Measurements from ENCODE around the gene TCL1A. TPM values are rescaled to one million over a fixed set of nuclear protein-coding genes. Genes with fewer than 3 reads are reported as not detected.

The TCL1A gene
- total and polyA plus RNA-seq, 10 of the 15 experiments (the other 5 are each of a cell fraction or from before 2014, with no cell fraction given), result 5.9 to 283 (median 113) TPM

DNA sequence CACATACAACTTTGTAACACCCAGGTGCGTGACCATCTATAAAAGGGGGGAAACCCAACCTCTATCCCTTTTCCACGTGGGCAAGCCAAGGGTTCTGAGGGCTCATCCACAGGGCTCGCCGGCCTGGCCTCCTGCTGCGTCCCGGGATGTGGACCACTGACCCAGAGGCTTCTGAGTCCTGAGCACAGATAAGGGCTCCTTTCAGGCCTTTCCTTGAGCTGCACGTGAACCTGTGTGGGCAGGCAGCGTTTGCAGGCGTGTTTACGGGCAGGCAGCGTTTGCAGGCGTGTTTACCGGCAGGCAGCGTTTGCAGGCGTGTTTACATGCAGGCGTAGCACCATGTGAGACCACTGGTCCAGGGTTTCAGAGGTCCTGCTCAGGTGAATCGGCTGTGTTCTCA is 3.8 kb downstream of the TCL1A start:
- intact Hi-C loops (cut with micrococcal nuclease; ENCODE audit: unreplicated experiment) (no loop called here), in situ Hi-C loops (cut with MboI) (no loop called here)
- BruUV-seq (replicated peaks), result no TSS peak

More for the DNA sequence above, 3.8 kb downstream of the TCL1A start:
- no peak overlapping the region for H3K4me3 ChIP-seq
- no peak for DNase-seq (ENCODE audit: low read depth, low spot score)
- ChIA-PET SMC1A (ENCODE audit: uncharacterized antibody, unreplicated experiment) (interaction anchor here (1.0 to 1.3 kb wide), 2 partner anchors 10 to 12 kb away, joined by 4 to 5 read pairs; no protein-coding TSS in a partner anchor), CTCF (interaction anchor here (0.6 to 1.9 kb wide), 3 partner anchors 9 to 64 kb away, joined by 3 to 6 read pairs (median 4); no protein-coding TSS in a partner anchor), RAD21 (ENCODE audit: unreplicated experiment) (no interaction called here), POLR2A (no interaction called here)
- no peaks in the 10 kb centered on the region for H3K9me3 ChIP-seq (replicated peaks; ENCODE audit: control insufficient read depth, insufficient read depth, low read length)
- no peak overlapping the region for H2AFZ ChIP-seq (ENCODE audit: control insufficient read depth, low read depth, low read length)
- no peak for FAIRE-seq
- 87% methylated on average over 17 of the region's 17 CpGs for WGBS (ENCODE audit: insufficient coverage, insufficient replicate concordance, low lambda C conversion rate, missing lambda C conversion rate)
- no peak overlapping the region for H3K27ac ChIP-seq (ENCODE audit: control insufficient read depth, insufficient read depth)
- no peak for ATAC-seq
- H3K36me3 ChIP-seq (ENCODE audit: control insufficient read depth in 2 of 2, insufficient read depth in 2 of 2, low read length in 1 of 2), result peaks cover 0 to 13% of the 10 kb centered on the region in 2 experiments; a peak in 2 of 4 replicates
- H3K9ac ChIP-seq (ENCODE audit: control insufficient read depth, insufficient read depth, low read length), result no peak overlapping the region
- no peaks in the 10 kb centered on the region for H4K20me1 ChIP-seq (ENCODE audit: control insufficient read depth, insufficient read depth)
- peaks cover 19% of the 10 kb centered on the region for H3K4me1 ChIP-seq (ENCODE audit: control insufficient read depth, insufficient read depth, low read length)
- peaks cover 25% of the 10 kb centered on the region for H3K79me2 ChIP-seq (ENCODE audit: control insufficient read depth, insufficient read depth, low read length)
- no peak for TF ChIP-seq LARP7 (IDR thresholded peaks at IDR 0.05)
- no peak for TF ChIP-seq ATF7 (IDR thresholded peaks at IDR 0.05; ENCODE audit: low read depth)
- TF ChIP-seq RBBP5 (conservative IDR thresholded peaks at IDR 0.05), result no peak
- no peak for TF ChIP-seq TCF7 (IDR thresholded peaks at IDR 0.05; ENCODE audit: borderline replicate concordance)
- TF ChIP-seq, protein P1, sequence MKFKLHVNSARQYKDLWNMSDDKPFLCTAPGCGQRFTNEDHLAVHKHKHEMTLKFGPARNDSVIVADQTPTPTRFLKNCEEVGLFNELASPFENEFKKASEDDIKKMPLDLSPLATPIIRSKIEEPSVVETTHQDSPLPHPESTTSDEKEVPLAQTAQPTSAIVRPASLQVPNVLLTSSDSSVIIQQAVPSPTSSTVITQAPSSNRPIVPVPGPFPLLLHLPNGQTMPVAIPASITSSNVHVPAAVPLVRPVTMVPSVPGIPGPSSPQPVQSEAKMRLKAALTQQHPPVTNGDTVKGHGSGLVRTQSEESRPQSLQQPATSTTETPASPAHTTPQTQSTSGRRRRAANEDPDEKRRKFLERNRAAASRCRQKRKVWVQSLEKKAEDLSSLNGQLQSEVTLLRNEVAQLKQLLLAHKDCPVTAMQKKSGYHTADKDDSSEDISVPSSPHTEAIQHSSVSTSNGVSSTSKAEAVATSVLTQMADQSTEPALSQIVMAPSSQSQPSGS (IDR thresholded peaks at IDR 0.05; ENCODE audit: low read length), result no peak
- TF ChIP-seq, protein P2, sequence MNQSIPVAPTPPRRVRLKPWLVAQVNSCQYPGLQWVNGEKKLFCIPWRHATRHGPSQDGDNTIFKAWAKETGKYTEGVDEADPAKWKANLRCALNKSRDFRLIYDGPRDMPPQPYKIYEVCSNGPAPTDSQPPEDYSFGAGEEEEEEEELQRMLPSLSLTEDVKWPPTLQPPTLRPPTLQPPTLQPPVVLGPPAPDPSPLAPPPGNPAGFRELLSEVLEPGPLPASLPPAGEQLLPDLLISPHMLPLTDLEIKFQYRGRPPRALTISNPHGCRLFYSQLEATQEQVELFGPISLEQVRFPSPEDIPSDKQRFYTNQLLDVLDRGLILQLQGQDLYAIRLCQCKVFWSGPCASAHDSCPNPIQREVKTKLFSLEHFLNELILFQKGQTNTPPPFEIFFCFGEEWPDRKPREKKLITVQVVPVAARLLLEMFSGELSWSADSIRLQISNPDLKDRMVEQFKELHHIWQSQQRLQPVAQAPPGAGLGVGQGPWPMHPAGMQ (IDR thresholded peaks at IDR 0.05; ENCODE audit: borderline replicate concordance), result no peak
- no peak for TF ChIP-seq IRF4 (IDR thresholded peaks at IDR 0.05; ENCODE audit: low read depth, low read length)
- TF ChIP-seq, protein P3, sequence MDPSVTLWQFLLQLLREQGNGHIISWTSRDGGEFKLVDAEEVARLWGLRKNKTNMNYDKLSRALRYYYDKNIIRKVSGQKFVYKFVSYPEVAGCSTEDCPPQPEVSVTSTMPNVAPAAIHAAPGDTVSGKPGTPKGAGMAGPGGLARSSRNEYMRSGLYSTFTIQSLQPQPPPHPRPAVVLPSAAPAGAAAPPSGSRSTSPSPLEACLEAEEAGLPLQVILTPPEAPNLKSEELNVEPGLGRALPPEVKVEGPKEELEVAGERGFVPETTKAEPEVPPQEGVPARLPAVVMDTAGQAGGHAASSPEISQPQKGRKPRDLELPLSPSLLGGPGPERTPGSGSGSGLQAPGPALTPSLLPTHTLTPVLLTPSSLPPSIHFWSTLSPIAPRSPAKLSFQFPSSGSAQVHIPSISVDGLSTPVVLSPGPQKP (IDR thresholded peaks at IDR 0.05; ENCODE audit: low read depth, low read length), result no peak
- TF ChIP-seq NR2C1 (IDR thresholded peaks at IDR 0.05), result no peak
- TF ChIP-seq NFXL1 (IDR thresholded peaks at IDR 0.05; ENCODE audit: borderline replicate concordance), result no peak
- no peak for TF ChIP-seq NBN (IDR thresholded peaks at IDR 0.05)
- TF ChIP-seq ZZZ3 (IDR thresholded peaks at IDR 0.05; ENCODE audit: control insufficient read depth, insufficient read length, low read depth), result no peak
- TF ChIP-seq, protein P4, sequence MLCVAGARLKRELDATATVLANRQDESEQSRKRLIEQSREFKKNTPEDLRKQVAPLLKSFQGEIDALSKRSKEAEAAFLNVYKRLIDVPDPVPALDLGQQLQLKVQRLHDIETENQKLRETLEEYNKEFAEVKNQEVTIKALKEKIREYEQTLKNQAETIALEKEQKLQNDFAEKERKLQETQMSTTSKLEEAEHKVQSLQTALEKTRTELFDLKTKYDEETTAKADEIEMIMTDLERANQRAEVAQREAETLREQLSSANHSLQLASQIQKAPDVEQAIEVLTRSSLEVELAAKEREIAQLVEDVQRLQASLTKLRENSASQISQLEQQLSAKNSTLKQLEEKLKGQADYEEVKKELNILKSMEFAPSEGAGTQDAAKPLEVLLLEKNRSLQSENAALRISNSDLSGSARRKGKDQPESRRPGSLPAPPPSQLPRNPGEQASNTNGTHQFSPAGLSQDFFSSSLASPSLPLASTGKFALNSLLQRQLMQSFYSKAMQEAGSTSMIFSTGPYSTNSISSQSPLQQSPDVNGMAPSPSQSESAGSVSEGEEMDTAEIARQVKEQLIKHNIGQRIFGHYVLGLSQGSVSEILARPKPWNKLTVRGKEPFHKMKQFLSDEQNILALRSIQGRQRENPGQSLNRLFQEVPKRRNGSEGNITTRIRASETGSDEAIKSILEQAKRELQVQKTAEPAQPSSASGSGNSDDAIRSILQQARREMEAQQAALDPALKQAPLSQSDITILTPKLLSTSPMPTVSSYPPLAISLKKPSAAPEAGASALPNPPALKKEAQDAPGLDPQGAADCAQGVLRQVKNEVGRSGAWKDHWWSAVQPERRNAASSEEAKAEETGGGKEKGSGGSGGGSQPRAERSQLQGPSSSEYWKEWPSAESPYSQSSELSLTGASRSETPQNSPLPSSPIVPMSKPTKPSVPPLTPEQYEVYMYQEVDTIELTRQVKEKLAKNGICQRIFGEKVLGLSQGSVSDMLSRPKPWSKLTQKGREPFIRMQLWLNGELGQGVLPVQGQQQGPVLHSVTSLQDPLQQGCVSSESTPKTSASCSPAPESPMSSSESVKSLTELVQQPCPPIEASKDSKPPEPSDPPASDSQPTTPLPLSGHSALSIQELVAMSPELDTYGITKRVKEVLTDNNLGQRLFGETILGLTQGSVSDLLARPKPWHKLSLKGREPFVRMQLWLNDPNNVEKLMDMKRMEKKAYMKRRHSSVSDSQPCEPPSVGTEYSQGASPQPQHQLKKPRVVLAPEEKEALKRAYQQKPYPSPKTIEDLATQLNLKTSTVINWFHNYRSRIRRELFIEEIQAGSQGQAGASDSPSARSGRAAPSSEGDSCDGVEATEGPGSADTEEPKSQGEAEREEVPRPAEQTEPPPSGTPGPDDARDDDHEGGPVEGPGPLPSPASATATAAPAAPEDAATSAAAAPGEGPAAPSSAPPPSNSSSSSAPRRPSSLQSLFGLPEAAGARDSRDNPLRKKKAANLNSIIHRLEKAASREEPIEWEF (IDR thresholded peaks at IDR 0.05; ENCODE audit: insufficient replicate concordance, low read depth, low read length), result no peak
- TF ChIP-seq ZNF622 (IDR thresholded peaks at IDR 0.05), result no peak
- TF ChIP-seq IKZF2 (IDR thresholded peaks at IDR 0.05), result no peak
- no peak for TF ChIP-seq MYB (IDR thresholded peaks at IDR 0.05; ENCODE audit: borderline replicate concordance, low read depth, low read length)
- H3K27me3 ChIP-seq (replicated peaks in 1 of 2; ENCODE audit: control insufficient read depth in 2 of 2, insufficient read depth in 2 of 2, low read length in 1 of 2), result no peaks in the 10 kb centered on the region
- H3K4me2 ChIP-seq (ENCODE audit: control insufficient read depth, insufficient read depth), result peak overlapping the region; percentile 32; the same call in 1 of the 2 replicates

All from GM12878 (cell line).